Bronchial epithelial cell (primary cell): ENCODE data around the gene CORIN. TPM values are rescaled to one million over a fixed set of nuclear protein-coding genes. Genes with fewer than 3 reads are reported as not detected.

Experiments used
- DNase-seq: peaks from one replicate; pipeline ENCODE4 v3.0.0-alpha.2; 2010; ENCODE audit warnings: low read depth
- FAIRE-seq: peaks from 2 replicates; lab custom pipeline; 2011; peaks lifted over from hg19 to GRCh38; lab: Jason Lieb, UNC
- H3K27me3 ChIP-seq: 2 replicates; pipeline ENCODE4 v1.5.1; 2011; ENCODE audit warnings: low read length; ENCODE audit not compliant: control insufficient read depth, insufficient read depth
- H3K36me3 ChIP-seq: 2 replicates; pipeline ENCODE4 v1.5.1; 2011; ENCODE audit warnings: low read length; ENCODE audit not compliant: control insufficient read depth, insufficient read depth
- H3K4me3 ChIP-seq: 2 replicates; pipeline ENCODE4 v1.5.1; 2011; ENCODE audit warnings: mild to moderate bottlenecking, low read depth, low read length, control low read depth
- total RNA-seq: library from RNA; depleted of rRNA; stranded (reverse); fragments of >200 nt; gene quantifications from 2 replicates; pipeline ENCODE4 v1.2.1, GENCODE V29; 2014
- TF ChIP-seq, protein P1 (sequence below): IDR thresholded peaks from 2 replicates; pipeline ENCODE4 v1.5.1; 2011; ENCODE audit warnings: mild to moderate bottlenecking, moderate library complexity, low read length, control low read depth, inconsistent platforms; ENCODE audit not compliant: insufficient read depth, severe bottlenecking

CORIN gene
- total RNA-seq, 1 donor from 2014 or later: 0.26 TPM

DNA sequence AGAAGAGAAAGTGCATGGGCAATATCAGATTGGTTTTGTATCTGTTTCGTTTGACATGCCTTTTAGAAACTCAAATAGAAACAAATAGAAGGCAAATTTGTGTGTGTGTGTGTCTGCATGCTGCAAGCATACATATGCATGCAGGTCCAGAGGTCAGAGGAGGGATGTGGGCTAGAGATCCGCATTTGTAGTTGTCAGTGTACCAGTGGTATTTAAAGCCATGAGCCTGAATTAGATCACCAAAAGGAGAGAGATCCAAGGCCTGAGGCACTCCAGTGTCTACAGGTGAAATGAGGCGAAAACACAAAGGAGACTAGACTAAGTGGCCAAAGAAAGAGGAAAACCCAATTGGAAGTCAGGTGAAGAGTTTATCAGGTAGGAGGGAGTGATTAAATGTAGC, 106.7 kb downstream of the CORIN start:
- no peaks in the 10 kb centered on the region for H3K27me3 ChIP-seq
- DNase-seq (no peak), FAIRE-seq (no peak)
- TF ChIP-seq, protein P1, sequence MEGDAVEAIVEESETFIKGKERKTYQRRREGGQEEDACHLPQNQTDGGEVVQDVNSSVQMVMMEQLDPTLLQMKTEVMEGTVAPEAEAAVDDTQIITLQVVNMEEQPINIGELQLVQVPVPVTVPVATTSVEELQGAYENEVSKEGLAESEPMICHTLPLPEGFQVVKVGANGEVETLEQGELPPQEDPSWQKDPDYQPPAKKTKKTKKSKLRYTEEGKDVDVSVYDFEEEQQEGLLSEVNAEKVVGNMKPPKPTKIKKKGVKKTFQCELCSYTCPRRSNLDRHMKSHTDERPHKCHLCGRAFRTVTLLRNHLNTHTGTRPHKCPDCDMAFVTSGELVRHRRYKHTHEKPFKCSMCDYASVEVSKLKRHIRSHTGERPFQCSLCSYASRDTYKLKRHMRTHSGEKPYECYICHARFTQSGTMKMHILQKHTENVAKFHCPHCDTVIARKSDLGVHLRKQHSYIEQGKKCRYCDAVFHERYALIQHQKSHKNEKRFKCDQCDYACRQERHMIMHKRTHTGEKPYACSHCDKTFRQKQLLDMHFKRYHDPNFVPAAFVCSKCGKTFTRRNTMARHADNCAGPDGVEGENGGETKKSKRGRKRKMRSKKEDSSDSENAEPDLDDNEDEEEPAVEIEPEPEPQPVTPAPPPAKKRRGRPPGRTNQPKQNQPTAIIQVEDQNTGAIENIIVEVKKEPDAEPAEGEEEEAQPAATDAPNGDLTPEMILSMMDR: no peak
- H3K36me3 ChIP-seq: no peaks in the 10 kb centered on the region
- no peak overlapping the region for H3K4me3 ChIP-seq

DNA sequence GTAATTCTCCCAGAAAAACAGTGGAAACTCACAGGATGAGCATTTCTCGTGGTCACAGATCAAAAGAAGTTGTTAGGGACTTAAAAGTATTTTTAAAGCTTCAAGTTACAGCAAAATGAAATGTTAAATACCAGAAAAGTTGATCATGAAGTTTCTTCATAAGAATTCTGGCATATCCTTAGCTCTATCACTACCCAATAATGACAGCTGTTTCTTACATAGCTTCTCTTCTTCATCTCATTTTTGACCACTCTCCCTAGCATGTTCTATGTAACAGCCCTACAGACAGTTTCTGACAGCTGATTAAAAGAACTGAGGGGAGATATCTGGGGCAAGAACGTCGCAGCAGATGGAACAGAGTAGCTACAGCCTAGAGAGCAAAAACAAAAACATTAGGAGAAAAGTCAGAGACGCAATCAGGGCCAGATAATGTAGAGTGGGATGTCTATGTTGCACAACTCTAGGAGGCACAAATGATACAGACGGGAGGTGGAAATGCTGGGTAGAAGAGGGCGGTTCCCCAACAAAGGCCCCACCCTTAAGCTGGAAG, 108.7 kb downstream of the CORIN start:
- no peak for DNase-seq
- H3K4me3 ChIP-seq: no peak overlapping the region
- H3K36me3 ChIP-seq: no peaks in the 10 kb centered on the region
- FAIRE-seq: no peak
- peaks cover 2% of the 10 kb centered on the region for H3K27me3 ChIP-seq
- TF ChIP-seq, protein P1: no peak

DNA sequence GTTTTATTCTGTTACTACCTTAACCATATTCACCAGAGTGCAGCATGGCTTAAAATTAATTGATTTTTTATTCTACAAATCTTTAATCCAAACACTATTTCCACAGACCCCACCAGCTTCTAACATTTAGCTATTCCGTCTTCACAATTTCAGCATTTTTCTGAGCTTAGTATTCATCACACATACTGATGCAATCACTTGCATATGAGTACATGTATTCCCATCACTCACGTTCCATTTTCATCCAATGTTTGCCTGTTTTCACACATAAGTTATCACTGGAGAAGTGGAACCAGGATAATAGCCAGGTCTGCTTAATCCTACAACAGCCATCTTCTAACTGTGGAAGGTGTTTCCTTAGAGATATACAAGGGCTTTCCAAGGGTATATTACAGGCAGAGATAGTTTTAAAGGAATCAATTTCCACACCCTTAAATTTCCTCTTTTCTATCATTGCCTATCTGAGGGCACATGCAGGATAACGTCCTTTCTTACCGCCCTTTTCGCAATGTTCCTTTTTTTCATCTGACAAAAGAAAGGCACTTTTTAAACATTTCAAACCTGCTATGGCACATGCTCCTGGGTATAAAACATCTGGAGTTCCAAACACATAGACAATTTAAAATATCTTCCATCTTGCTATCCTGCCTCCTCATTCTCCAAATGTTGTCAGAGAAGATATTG, 115.8 kb downstream of the CORIN start:
- H3K27me3 ChIP-seq: peaks cover 8% of the 10 kb centered on the region
- no peak overlapping the region for H3K4me3 ChIP-seq
- TF ChIP-seq, protein P1: no peak
- H3K36me3 ChIP-seq: no peaks in the 10 kb centered on the region
- no peak for DNase-seq
- FAIRE-seq: no peak

DNA sequence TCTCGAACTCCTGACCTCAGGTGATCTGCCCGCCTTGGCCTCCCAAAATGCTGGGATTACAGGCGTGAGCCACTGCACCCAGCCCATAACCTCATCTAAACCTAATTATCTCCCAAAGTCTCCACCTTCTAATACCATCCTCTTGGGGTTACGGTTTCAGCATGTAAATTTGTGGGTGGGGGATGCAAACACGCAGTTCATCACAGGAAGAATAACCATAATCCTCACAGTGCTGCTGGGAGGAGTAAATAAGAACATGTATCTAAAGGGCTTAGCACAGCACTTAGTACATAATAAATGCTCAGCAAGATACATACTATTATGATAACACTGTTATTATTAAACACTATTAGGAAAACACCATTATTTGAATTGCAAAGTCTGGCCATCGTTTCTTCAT, 116.4 kb downstream of the CORIN start:
- Histone ChIP-seq H3K4me3 (no peak overlapping the region), H3K27me3 (peaks cover 8% of the 10 kb centered on the region), H3K36me3 (no peaks in the 10 kb centered on the region)
- no peak for DNase-seq
- TF ChIP-seq, protein P1: no peak
- no peak for FAIRE-seq

DNA sequence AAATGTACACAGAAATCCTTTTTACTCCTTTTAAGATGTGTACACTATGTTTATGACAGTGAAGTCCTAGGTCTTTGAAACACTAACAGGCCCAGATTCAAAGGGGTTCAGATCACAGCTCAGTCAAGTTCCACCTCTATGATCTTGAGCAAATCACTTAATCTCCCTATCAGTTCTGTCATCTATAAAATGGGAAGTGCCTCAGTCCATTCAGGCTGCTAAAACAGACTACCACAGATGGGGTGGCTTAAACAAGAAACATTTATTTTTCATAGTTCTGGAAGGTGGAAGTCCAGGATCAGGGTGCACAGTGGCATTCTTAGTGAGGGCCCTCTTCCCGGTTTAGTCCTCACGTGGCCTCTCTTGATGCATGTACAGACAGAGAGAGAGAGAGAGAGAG, 117.1 kb downstream of the CORIN start:
- Histone ChIP-seq H3K36me3 (no peaks in the 10 kb centered on the region), H3K4me3 (no peak overlapping the region), H3K27me3 (peaks cover 6% of the 10 kb centered on the region)
- FAIRE-seq: no peak
- TF ChIP-seq, protein P1: no peak
- no peak for DNase-seq
